ENCODE measurements around the gene NT5C.
"Not testable (repeated sequence)": the region's sequence is repeated elsewhere in the genome, so short reads cannot be mapped to it uniquely, and the experiment has no call there.

Gene NT5C

DNA sequence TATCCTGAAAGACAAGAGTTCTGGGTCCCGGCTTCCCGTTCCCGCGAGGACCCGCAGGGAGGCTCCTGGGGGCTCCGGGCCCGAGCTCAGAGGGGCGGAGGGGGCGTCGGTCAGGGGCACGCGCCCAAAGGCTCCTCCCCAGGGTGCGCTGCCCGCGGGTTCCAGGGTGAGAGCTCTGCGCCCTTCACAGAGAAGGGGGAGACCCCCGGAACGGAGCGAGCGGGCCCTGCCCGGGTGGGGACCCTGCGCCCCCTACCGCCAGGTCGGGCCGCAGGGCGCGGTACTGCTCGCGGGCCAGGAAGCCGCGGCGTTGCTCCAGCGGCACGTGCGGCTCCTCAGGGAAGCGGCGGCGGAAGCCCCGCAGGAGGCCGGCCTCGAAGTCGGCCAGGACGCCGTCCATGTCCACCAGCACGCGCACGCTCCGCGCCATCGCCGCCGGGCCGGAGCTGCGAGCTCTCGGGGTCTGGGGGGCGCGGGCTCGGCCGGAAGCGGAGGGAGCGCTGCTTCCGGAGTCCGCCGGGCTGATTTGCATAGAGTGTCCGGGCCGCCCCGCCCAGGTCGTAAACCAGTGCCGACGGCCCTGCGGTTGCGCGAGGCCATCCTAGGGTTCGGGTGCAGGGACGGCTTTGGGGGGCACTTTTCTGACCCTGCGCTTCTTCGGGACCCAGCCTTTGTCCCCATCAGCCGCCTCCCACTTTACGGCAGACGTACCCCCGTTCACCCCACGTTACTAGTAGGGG is at the start of gene NT5C:
NT5C (minus strand) TSS at position 465 of the 740 bp plus-strand sequence; CDS start at position 430, 35 bp downstream.
- peak; percentile 25 for DNase-seq

DNA sequence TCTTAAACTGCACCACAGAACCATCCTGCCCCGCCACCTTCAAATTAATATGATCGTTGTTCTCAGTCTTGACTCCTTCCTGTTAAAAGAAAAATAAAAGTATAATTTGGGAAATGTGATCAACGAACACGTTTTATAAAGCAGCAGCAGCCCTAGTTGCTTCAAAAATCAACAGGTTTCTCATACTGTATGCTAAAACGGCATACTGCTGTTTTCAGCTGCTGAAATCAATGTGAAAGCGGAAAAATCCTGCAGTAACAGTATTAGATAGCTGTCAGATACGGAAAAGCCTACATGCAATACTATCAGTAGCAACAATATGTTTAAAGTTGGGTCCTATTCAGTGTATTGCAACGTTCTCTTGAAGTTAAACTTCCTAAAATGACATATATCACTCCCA is 49.6 kb upstream of the NT5C start:
- DNase-seq = no peak

DNA sequence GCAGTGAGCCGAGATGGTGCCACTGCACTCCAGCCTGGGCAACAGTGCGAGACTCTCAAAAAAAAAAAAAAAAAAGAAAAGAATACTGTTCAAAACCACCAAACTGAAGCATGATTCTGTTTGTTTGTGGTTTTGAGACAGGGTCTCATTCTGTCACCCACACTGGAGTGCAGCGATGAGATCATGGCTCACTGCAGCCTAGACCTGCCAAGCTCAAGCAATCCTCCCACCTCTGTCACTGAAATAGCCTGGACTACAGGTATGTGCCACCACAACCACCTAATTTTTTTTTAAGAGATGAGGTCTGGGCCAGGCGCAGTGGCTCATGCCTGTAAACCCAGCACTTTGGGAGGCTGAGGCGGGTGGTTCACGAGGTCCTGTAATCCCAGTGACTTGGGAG is 46.9 kb upstream of the NT5C start:
- DNase-seq = no peak

DNA sequence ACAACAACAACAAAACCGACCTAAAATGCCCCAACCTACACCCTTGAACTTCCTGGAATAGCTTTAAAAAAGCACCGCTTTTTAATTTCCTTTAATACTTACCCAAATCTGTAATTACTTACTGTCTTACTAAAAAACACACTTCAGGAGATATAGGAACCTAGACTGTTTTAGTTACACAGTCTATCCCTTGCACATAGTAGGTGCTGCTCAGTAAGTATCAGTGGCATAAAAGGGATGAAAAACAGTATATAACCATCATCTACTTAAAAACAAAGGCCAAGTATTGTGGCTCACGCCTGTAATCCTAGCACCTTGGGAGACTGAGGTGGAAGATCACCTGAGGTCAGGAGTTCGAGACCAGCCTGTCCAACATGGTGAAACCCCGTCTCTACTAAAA is 45.1 kb upstream of the NT5C start:
- DNase-seq = no peak

DNA sequence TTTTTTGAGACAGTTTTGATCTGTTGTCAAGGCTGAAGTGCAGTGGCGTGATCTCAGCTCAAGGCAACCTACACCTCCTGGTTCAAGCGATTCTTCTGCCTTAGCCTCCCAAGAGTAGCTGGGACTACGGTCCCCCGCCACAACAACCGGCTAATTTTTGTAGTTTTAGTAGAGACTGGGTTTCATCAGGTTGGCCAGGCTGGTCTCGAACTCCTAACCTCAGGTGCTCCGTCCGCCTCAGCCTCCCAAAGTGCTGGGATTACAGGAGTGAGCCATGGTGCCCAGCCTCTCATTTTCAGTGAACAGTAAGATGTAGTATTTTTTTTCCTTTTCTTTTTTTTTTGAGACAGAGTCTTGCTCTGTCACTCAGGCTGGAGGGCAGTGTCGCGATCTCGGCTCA is 43.5 kb upstream of the NT5C start:
- DNase-seq = no peak

DNA sequence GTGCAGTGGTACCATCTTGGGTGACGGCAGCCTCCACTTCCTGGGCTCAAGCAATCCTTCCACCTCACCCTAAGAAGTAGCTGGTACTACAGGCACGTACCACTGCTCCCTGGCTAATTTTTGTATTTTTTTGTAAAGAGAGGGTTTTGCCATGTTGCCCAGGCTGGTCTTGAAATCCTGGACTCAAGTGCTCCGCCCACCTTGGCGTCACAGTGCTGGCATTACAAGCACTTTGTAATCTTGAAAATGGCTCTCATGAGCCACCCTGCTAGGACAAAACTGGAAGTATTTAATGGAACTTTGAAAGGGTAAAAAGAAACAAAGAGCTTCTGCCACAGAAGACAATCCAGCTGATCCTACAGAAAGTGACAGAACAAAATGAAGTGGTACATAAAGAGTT is 42.0 kb upstream of the NT5C start:
- DNase-seq = no peak

DNA sequence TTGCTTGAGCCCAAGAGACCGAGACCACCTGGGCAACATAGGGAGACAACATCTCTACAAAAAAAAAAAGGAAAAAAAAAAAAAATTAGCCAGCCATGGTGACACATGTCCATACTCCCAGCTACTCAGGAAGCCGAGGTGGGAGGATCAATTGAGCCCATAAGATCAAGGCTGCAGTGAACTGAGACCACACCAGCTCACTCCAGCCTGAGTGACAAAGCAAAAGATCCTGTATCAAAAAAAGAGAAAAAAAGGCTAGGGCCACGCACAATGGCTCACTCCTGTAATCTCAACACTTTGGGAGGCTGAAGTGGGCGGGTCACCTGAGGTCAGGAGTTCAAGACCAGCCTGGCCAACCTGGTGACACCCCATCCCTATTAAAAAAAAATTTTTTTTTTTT is 37.5 kb upstream of the NT5C start:
- DNase-seq = no peak

DNA sequence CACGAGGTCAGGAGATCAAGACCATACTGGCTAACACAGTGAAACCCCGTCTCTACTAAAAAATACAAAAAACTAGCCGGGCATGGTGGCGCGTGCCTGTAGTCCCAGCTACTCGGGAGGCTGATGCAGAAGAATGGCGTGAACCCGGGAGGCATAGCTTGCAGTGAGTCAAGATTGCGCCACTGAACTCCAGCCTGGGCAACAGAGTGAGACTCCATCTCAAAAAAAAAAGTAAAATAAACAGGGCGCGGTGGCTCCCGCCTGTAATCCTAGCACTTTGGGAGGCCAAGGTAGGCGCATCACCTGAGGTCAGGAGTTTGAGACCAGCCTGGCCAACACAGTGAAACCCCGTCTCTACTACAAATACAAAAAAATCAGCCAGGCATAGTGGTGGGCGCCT is 33.1 kb upstream of the NT5C start:
- DNase-seq = not testable (repeated sequence)

DNA sequence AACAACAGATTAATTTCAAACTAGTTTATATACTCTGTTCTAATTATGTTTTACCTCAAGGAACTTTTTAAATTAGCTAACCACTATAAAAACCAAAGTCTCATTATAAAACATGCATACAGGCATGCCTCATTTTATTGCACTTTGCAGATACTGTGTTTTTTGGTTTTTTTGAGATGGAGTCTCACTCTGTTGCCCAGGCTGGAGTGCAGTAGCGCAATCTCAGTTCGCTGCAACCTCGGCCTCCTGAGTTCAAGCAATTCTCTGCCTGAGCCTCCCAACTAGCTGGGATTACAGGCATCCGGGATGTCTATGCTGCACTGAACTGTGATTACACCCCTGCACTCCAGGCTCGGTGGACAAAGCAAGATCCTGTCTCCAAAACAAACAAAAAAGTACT is 31.5 kb upstream of the NT5C start:
- no peak for DNase-seq

DNA sequence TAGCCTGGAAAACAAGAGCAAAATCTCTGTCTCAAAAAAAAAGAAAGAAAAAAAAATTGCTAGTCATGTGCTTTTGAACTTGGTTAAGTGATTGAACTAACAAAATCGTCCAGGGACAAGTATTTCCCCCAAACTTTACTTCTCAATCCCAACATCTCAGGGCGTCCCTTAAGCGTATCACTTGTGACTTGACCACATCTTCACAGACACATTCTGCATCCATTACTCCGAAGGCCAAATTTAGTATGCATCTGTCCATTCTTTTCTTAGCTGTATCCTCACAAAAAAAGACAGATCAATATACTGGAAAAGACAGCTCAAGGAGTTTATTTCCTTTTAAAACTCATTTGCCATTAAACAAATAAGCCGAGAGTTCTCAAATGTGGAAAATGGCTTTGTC is 28.7 kb upstream of the NT5C start:
- DNase-seq = no peak

DNA sequence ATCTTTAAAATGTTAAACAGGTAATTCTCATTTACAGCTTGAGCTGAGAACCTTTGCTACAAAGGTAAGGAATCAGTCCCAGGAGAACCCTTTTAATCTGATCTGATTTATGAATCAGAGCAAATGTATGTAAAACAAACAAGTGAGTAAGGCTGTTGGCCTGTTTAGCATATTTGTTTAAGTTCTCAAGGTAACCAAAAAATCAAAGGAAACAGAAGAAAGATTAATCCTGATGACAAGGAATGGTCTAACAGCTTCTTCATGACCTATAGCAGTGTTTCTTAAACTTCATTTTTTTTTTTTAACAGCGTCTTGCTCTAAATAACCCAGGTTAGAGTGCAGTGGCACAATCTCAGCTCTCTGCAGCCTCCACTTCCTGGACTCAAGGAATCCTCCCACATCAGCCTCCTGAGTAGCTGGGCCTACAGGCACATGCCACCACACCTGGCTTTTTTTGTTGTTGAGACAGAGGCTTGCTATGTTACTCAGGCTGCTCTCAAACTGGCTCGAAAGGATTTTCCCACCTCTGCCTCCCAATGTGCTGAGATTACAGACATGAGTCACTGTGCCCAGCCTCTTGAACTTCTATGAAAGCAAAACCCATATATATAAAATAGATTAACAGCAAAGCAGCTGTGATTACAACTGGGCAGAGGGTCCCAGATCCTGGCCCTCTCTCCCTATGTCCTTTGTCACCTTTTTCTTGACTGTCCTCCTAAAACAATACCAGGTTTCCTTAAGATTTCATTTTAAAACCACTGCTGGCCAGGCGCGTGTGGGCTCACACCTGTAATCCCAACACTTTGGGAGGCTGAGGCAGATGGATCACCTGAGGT is 27.9 kb upstream of the NT5C start:
- DNase-seq = no peak

DNA sequence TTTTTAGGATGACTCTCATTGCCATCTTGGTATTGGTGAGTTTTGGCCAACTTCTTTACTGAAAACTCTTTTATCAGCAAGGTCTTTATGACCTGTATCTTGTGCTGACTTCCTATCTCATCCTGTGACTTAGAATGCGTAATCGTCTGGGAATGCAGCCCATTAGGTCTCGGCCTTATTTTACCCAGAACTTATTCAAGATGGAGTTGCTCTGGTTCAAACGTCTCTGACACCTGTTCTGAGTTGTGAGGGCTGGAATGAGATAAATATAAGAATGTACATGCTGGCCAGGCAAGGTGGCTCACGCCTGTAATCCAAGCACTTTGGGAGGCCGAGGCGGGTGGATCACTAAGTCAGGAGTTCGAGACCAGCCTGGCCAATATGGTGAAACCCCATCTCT is 26.9 kb upstream of the NT5C start:
- DNase-seq = not testable (repeated sequence)

DNA sequence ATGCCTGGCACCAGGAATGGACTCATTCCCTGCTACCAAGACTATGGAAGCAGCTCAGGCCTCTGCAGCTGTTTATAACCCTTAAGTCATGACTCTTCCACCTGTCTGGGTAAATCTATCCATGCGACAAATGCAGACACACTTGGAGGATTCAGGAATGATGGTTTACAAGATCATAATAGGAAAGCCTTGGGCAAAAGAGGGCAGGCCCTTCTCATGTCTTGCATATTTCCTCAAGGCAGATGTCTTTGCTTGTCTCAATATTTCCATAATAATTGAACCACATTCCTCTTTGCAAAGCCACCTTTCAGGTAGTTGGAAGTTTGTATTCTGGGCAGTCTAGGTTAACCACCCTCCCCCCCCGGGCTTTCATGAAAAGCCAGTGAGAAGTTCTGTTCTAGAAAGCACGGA is 23.7 kb upstream of the NT5C start:
- DNase-seq = no peak

DNA sequence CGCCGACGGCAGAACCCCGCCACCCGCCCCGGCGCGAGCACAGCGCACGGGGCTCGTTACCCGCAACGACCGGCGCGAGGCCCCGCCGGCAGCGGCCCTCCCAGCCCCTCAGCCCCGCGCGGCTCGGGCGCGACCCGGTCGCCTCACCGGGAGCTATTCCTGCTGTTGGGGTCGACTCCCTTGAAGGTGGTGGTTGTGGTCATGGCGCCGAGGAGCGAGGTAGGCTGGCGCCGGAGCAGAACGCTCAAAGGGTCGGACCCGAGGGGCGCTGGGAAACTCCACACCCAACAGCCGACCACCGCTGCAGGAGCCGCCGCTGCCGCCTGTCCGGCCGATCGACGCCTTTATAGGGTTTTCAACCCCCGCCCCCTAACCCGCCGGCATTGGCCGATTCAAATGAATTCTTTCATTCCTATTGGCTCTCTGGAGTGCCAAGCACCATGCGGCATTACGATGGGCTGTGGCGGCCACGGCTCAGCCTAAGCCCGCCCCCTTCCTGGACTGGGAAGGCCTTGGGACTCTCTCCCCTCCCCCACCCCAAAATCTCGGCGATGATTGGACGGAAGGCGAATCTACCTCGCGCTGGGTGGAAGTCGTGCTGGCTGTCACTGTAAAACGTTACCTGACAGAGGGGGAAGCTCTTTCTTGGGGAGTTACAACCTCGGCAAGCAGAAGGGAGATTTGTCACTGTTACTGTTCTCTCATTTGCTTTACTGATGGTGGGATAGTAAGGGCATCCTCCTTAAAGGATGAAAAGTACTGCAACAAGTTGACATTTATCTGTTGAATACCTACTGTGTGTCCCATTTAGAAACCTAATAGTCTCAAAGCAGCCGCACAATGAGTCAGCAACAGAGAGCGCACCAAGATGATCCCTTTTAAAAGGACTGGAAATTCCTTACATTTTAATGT is 22.9 kb upstream of the NT5C start, which contains the start of gene JPT1:
JPT1 (minus strand) TSS at position 318 of the 912 bp plus-strand sequence; CDS start at position 203, 115 bp downstream.
- DNase-seq = peak; percentile 97

DNA sequence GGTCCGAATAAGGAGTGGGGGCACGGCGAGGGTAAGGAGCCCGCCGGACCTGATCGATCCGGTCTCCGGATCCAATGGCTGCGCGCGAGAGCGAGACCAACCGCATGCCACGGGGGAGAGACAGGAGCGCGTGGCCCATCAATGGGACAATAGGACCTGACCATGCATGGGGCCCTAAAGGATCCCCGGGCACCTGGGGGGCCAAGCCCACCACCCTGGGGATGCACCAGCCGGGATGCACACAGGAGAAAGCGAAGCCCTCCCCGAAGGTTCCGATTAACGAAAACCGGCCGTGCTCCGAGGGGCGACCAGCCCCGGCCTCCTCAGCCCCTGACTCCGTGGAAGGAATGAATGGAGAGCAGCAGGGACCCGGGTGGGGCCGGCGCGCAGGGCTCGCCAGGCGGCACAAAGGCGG is 22.2 kb upstream of the NT5C start:
- no peak for DNase-seq

DNA sequence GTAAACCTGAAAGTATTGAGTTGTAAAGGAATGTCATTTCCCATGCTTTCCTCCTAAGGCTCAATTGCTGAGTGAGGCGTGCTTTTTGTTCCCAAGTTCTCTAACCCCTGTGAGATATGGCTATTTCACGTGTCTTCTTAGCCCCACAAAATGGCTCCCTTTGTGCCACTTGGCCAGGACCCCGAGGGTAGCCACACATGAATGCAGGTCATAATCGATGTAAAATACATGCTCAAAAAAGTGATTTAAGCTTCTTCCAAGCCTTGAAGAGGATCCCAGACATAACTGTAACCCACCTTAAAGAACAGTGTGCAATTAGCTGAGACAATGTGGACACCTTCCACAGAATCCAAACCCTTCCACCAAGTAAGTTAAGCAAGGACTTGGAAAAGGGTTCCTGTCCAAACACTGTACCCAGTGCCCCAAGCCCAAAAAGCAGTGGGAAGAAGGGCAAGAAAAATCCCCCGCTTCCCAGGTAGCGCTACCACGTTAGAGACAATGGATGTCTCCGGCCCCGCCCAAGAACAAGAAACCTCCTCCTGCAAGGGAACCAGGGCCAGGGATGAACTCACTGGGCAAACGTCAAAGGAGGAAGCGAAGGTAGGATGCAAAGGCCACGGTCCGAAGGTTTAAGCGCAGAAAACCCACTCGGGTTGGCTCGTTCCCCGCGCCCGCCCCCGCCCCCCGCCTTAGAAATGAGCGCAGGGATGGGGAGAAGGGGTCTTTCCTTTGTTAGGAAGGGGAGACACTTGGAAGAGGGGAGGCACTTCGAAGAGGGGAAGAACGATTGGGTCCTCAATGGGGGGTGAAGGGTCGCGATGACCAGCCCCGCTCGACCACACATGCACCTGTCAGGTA is 21.6 kb upstream of the NT5C start:
- DNase-seq = peak; percentile 32

DNA sequence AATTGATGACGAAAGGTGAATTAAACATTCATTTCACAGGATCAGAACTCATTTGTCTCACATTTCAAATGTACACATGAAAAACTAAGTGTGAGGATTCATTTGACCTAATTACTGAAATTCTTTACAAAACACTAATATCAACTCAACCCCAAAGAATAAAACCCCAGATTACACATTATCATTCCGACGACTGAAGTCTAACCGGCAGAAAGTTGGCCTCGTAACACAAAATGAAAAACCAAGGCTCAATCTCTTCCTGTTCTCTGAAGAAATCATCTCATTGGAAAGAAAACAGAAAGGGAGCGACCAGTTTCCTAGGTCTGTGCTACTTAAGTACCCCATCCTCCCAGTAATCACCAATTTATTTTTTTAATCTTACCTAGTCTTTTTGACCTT is 21.0 kb upstream of the NT5C start:
- DNase-seq = no peak

DNA sequence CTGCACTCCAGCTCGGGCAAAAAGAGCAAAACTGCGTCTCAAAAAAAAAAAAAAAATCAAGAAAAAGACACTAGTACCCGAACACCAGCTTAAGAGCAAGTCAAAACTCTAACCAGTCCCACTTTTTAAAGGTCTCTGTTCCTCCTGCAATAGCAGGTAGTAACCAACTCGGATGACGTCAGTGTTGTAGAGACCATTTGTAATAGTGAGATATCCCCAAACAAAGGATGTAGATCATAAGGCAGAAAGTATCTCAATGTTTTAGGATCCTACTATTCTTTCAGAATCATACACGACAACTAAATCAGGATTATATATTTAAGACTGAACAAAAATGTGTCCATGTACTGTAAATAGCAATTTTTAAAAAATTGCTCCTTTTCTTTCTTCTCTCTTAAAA is 20.4 kb upstream of the NT5C start:
- no peak for DNase-seq

DNA sequence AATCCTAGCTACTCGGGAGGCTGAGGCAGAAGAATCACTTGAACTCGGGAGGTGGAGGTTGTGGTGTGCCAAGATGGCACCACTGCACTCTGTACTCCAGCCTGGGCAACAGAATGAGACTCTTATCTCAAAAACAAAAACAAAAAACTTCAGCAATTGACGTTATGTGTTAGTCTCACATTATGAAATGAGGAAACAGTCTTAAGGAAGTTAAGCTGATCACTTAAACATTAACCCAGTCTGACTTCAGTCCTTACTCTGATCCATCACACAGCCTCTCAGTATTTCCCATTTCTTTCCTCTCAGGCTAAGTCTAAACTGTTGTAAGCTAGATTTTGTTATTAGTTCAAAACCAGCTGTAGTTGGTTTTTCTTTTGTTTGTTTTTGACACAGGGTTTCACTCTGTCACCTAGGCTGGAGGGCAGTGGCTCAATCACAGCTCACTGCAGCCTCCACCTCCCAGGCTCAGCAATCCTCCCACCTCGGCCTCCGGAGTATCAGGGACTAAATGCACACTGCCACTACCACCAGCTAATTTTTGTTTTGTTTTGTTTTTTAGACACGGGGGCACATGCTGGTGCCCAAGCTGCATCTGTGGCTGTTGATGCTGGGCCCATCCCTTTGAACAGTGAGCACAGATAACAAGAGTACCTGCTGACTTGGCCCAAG is 16.5 kb upstream of the NT5C start:
- DNase-seq = no peak

DNA sequence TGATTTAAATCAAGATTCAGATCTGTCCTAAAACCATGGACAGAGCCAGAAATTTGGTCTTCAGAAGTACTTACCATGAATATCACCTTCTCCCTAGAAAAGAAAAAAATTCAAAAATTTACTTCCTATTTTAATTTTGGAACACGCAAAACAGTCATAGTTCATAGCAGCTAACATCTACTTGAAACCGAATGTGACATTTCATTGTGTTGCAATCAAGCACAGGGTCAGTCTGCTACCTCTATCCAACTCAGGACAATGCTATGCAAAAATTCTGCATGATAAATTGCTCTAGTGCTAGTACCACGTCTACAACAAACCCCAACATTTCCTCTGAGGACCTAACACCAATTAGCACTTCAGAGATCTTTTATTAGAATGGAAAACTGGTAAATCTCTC is 15.1 kb upstream of the NT5C start:
- no peak for DNase-seq

DNA sequence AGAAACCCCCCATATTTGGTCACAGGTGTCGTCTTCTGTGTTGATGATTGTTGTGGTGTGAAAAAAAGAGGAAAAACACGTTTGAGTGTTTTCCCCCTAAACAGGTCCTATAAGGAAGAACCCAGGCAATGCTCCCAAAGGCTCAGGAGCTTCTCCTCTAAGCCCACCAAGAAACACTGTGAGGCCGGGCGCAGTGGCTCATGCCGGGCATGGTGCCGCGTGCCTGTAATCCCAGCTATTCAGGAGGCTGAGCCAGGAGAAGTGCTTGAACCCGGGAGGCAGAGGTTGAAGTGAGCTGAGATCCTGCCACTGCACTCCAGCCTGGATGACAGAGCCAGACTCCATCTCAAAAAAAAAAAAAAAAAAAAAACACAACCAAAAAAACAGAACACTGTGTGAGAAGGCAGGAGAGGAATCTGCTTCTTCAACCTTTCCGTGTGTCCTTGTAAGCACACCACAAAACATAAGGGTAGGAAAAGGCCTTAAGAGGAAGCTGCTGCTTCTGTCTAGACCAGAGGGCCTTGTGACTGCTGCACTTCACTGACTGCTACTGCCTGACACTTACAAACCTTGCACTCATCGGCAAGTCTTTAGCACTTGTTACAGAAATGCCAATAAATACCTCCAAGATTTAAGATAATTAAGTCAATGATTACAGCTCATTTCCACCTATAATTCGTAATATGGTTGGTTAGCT is 13.4 kb upstream of the NT5C start:
- DNase-seq = no peak

Measured in NCI-H1694 (cell line).